ENCODE results near the gene TMEM266. TPM values are rescaled to one million over a fixed set of nuclear protein-coding genes. Genes with fewer than 3 reads are reported as not detected.

TMEM266 gene
- total and polyA plus RNA-seq, 5 experiments from 2014 or later: not detected

DNA sequence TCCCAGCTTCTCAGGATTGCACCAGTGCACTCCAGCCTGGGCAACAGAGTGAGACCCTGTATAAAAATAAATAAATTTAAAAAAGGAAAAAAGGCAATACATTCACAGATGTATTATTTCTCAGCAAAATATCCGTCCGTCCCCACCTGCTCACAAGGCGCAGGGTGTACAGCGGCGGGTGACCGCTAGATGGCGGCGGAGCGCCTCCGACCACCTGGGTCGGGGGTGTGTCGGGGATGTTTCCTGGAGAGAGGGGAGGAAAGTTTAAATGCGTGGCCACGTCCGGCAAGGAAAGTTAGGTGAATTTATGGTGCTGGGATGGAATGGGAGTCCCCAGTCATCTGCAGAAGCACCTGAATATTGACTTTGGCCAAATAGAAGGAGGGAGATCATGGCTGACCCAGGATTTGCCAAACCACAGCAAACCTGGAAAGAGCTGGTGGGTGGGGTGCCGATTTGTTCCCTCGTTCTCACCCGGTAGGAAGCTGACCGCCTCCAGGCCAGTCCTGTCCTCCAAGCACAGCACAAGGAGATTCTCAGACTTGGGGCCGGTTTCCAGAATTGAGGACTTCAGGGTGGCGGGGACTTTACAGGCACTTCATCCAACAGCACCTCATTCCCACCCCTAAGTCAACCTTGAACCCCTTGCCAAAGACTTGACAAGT is 88.3 kb downstream of the TMEM266 start:
- POLR2A ChIA-PET: no interaction called here
- H3K4me3 Mint-ChIP-seq: peak overlapping the region in 6 of 10 donors; percentile 12 to 56 (median 39)
- H3K27me3 Mint-ChIP-seq: peaks cover 20 to 42% (median 32%) of the 10 kb centered on the region in 5 donors

DNA sequence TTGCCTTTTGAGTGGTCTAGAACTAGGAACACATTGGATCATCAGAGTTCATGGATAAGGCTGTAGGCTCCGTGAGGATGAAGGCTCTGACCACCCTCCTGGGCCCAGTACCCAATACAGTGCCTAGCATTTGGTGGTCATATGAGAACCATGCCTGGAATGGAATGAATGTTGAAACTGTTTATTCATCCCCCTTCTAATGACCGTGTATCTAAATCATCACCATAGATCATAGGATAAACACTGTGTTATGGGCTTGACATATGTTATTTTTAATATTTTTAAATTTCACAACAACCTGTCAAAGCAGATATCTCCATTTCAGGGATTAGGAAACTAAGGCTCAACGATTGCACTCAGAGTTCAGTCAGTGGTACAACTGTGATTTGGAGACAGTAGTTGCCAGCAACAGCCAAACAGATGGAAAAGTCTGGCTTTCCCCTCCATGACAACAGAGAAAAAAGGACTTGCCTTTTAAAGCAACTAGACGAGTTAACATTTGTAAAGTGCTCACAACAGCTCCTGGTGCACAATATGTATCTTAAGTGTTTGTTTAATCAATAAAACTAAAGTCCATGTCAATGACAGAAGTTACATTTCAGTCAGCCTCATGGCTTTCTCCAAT is 89.6 kb downstream of the TMEM266 start:
- POLR2A ChIA-PET: no interaction called here
- Mint-ChIP-seq H3K4me1 (peaks cover 4 to 13% (median 11%) of the 10 kb centered on the region in 4 donors), H3K4me3 (no peak overlapping the region), H3K36me3 (no peaks in the 10 kb centered on the region), H3K27me3 (peaks cover 13 to 28% (median 21%) of the 10 kb centered on the region in 5 donors), H3K27ac (no peak overlapping the region), H3K9me3 (no peaks in the 10 kb centered on the region)
- DNase-seq: no peak
- ATAC-seq: no peak

More for the DNA sequence above, 88.3 kb downstream of the TMEM266 start:
- no peaks in the 10 kb centered on the region for H3K9me3 Mint-ChIP-seq
- H3K4me1 Mint-ChIP-seq: peaks cover 4 to 13% (median 11%) of the 10 kb centered on the region in 4 donors
- H3K36me3 Mint-ChIP-seq: no peaks in the 10 kb centered on the region
- no peak overlapping the region for H3K27ac Mint-ChIP-seq
- ATAC-seq: peak; percentile 78 to 85
- peak; percentile 30 to 71 (median 56) for DNase-seq

GRCh38 chr15:76150513-76150912 is 90.7 kb downstream of the TMEM266 start:
- POLR2A ChIA-PET: no interaction called here
- Mint-ChIP-seq H3K9me3 (no peaks in the 10 kb centered on the region), H3K4me3 (peak overlapping the region in 1 of 10 donors; percentile 58), H3K4me1 (peaks cover 4 to 13% (median 11%) of the 10 kb centered on the region in 4 donors), H3K27ac (no peak overlapping the region), H3K27me3 (peaks cover 5 to 17% (median 11%) of the 10 kb centered on the region in 5 donors), H3K36me3 (no peaks in the 10 kb centered on the region)
- no peak for DNase-seq
- ATAC-seq: peak; percentile 14 to 36

GRCh38 chr15:76150971-76151598 is 91.3 kb downstream of the TMEM266 start:
- H3K27me3 Mint-ChIP-seq: peaks cover under 1 to 12% (median 7%) of the 10 kb centered on the region in 5 donors
- H3K36me3 Mint-ChIP-seq: no peaks in the 10 kb centered on the region
- DNase-seq (peak; percentile 46 to 79 (median 63)), ATAC-seq (peak; percentile 88 to 93)
- H3K27ac Mint-ChIP-seq: no peak overlapping the region
- POLR2A ChIA-PET: no interaction called here
- peaks cover 4 to 13% (median 11%) of the 10 kb centered on the region in 4 donors for H3K4me1 Mint-ChIP-seq
- peak overlapping the region in 1 of 10 donors; percentile 58 for H3K4me3 Mint-ChIP-seq
- H3K9me3 Mint-ChIP-seq: no peaks in the 10 kb centered on the region

- Mint-ChIP-seq H3K9me3 (no peaks in the 10 kb centered on the region), H3K27me3 (peaks cover 0 to 9% (median 7%) of the 10 kb centered on the region in 5 donors)
Observed at GRCh38 chr15:76151599-76151974, 91.8 kb downstream of the TMEM266 start.

GRCh38 chr15:76152197-76152596 is 92.4 kb downstream of the TMEM266 start:
- H3K27me3 Mint-ChIP-seq: peaks cover 0 to 5% (median under 1%) of the 10 kb centered on the region in 5 donors
- POLR2A ChIA-PET: no interaction called here
- H3K4me3 Mint-ChIP-seq: no peak overlapping the region
- no peaks in the 10 kb centered on the region for H3K9me3 Mint-ChIP-seq
- no peaks in the 10 kb centered on the region for H3K36me3 Mint-ChIP-seq
- no peak overlapping the region for H3K27ac Mint-ChIP-seq
- no peak for DNase-seq
- ATAC-seq: no peak
- H3K4me1 Mint-ChIP-seq: peaks cover 4 to 13% (median 11%) of the 10 kb centered on the region in 4 donors

More at GRCh38 chr15:76151599-76151974, 91.8 kb downstream of the TMEM266 start:
- DNase-seq (no peak), ATAC-seq (no peak)
- H3K36me3 Mint-ChIP-seq: no peaks in the 10 kb centered on the region
- H3K27ac Mint-ChIP-seq: no peak overlapping the region
- POLR2A ChIA-PET: no interaction called here
- H3K4me3 Mint-ChIP-seq: no peak overlapping the region
- H3K4me1 Mint-ChIP-seq: peaks cover 4 to 13% (median 11%) of the 10 kb centered on the region in 4 donors

DNA sequence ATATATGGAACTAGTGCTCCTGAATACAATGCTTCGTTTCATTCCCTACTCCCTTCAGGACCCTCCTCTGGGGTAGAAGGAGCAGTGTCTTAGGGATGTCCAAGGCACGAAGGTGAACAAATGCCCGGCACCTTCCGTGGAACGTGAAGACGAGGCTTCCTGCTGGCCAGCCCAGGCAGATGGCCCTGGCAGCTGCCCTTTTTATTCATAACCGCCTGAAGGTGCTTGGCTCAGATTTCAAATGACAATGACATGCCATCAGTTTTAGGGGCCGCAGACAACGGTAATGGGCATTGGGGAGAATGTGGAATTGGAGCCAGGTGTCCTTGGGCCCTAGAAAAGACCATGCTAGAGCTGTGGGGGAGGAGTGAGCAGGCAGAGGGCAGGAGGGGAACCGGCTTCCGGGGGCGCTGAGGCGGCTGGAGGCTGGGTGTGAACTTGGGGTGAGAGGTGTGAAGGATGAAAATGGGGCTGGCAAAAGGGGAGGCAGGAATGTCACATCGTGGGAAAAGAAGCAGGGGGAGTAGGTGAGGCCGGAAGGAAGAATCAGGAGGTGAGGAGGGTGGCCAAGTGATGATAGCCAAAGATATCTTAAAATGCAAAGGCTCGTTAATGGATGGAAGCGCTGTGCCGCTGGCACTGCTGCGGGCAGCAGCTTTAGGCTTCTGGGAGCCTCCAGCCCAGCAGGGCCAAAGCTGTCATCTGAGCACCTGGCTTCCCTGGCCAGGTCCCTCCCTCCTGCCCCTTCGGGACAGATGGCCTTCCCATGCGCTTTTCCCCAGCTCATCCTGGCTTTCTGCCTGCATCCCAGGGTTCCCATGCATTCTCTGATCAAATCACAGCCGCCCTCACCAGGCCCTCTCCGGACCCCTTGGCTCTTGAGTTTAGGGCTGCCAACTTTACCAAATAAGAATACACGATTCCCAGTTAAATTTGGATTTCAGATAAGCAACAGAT is 93.7 kb downstream of the TMEM266 start:
- Mint-ChIP-seq H3K27ac (no peak overlapping the region), H3K36me3 (no peaks in the 10 kb centered on the region), H3K27me3 (peaks cover 0 to 5% (median 0%) of the 10 kb centered on the region in 5 donors), H3K9me3 (no peaks in the 10 kb centered on the region), H3K4me1 (peaks cover 1 to 8% (median 6%) of the 10 kb centered on the region in 4 donors), H3K4me3 (no peak overlapping the region)
- ATAC-seq (no peak), DNase-seq (no peak)
- POLR2A ChIA-PET: no interaction called here

DNA sequence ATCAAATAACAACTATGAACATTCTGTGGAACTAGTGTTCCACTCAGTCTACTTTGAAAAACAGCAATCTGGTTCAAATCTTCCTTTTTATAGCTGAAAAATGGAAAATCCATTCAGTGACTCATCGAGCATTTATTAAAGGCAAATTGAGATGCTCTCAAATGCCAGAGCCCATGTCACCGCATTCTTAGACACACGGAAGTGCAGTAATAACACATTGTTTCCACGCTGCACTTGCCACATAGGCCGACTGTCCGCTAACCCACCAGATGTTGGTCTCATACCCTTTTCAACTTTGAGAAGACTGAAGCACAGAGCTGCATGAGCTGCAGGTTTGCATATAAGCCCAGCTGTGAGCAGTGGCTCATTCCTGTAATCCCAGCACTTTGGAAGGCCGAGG is 95.9 kb downstream of the TMEM266 start:
- H3K9me3 Mint-ChIP-seq: no peaks in the 10 kb centered on the region
- H3K4me1 Mint-ChIP-seq: peaks cover 1 to 4% (median 3%) of the 10 kb centered on the region in 4 donors
- H3K36me3 Mint-ChIP-seq: no peaks in the 10 kb centered on the region
- POLR2A ChIA-PET: no interaction called here
- peak overlapping the region in 1 of 10 donors; percentile 11 for H3K27ac Mint-ChIP-seq
- no peak for DNase-seq
- peaks cover 0 to 5% (median 0%) of the 10 kb centered on the region in 5 donors for H3K27me3 Mint-ChIP-seq
- ATAC-seq: no peak
- no peak overlapping the region for H3K4me3 Mint-ChIP-seq

DNA sequence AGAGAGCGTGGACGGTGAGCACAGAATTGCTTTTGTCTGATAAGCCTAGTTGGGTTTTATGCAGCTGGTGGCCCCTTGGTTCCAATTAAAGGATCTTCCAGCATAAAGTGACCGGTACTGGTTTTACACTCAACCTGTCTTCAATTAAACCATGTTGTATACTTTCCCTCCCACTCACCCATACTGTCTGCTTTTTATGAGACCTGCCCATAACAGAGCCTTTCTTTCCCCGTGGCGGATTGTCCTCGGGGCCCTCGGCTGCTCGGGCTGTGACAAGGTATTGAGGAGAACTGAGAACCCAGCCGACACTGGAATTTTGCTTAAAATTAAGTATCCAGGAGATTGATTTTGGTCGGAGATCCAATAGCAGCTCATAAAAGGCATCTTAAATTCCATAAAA is 98.4 kb downstream of the TMEM266 start:
- POLR2A ChIA-PET: no interaction called here
- H3K4me3 Mint-ChIP-seq: no peak overlapping the region
- DNase-seq (no peak), ATAC-seq (no peak)
- H3K27me3 Mint-ChIP-seq: peaks cover 0 to 5% (median 0%) of the 10 kb centered on the region in 5 donors
- no peaks in the 10 kb centered on the region for H3K9me3 Mint-ChIP-seq
- no peaks in the 10 kb centered on the region for H3K36me3 Mint-ChIP-seq
- no peaks in the 10 kb centered on the region for H3K4me1 Mint-ChIP-seq
- peak overlapping the region in 1 of 10 donors; percentile 56 for H3K27ac Mint-ChIP-seq

- H3K27ac Mint-ChIP-seq: no peak overlapping the region
- H3K27me3 Mint-ChIP-seq: peaks cover 0 to 5% (median 0%) of the 10 kb centered on the region in 5 donors
- ATAC-seq: no peak
- H3K36me3 Mint-ChIP-seq: no peaks in the 10 kb centered on the region
- H3K4me1 Mint-ChIP-seq: no peaks in the 10 kb centered on the region
- POLR2A ChIA-PET: no interaction called here
- H3K9me3 Mint-ChIP-seq: no peaks in the 10 kb centered on the region
- DNase-seq: no peak
- no peak overlapping the region for H3K4me3 Mint-ChIP-seq
Observed at GRCh38 chr15:76158815-76159214, 99.0 kb downstream of the TMEM266 start.

- Mint-ChIP-seq H3K36me3 (no peaks in the 10 kb centered on the region), H3K4me1 (no peaks in the 10 kb centered on the region), H3K27ac (no peak overlapping the region), H3K4me3 (no peak overlapping the region), H3K27me3 (peaks cover 0 to 5% (median 0%) of the 10 kb centered on the region in 5 donors), H3K9me3 (no peaks in the 10 kb centered on the region)
- DNase-seq: no peak
- POLR2A ChIA-PET: no interaction called here
- ATAC-seq: no peak
Observed at GRCh38 chr15:76159282-76159681, 99.5 kb downstream of the TMEM266 start.

DNA sequence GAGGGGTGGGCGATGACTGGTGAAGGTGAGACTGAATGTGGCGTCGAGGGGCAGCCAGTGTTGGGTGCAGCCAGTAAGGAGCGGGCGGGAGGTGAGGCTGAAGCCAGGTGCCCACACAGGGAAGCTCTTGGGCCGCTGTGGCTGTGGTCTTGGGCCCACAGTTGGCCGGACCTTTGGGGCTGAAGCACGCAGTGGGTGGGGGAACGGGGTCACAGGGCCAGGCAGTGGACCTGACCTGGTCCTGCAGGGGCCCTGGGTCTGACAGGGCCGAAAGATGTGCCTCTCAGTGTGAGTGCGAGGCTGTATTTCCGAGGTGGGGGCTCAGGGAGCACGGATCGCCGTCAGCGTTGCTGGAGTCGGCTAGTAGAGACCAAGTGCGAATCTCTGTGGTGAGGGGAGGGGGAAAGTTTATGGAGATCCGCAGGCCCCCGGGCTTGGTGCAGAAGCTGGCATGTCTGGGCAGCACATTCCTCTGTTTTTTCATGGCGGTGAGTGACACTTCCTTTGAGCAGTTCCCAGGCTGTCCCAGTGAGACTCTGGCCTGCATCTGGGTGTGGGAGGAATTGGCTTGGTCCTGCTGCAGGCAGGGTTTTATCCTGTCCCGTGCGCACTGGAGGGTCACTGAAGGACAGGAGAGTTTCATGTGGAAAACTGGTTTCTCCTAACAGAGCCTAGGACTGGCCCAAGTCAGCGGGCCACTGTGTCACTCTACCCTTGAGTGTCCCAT is 100.8 kb downstream of the TMEM266 start:
- POLR2A ChIA-PET: no interaction called here
- H3K4me1 Mint-ChIP-seq: no peaks in the 10 kb centered on the region
- no peaks in the 10 kb centered on the region for H3K9me3 Mint-ChIP-seq
- no peak for ATAC-seq
- no peak for DNase-seq
- no peak overlapping the region for H3K4me3 Mint-ChIP-seq
- H3K27ac Mint-ChIP-seq: peak overlapping the region in 1 of 10 donors; percentile 31
- no peaks in the 10 kb centered on the region for H3K36me3 Mint-ChIP-seq
- H3K27me3 Mint-ChIP-seq: peaks cover 0 to 5% (median 0%) of the 10 kb centered on the region in 5 donors
